ENCODE results near the gene MBNL1.

MBNL1 gene

DNA sequence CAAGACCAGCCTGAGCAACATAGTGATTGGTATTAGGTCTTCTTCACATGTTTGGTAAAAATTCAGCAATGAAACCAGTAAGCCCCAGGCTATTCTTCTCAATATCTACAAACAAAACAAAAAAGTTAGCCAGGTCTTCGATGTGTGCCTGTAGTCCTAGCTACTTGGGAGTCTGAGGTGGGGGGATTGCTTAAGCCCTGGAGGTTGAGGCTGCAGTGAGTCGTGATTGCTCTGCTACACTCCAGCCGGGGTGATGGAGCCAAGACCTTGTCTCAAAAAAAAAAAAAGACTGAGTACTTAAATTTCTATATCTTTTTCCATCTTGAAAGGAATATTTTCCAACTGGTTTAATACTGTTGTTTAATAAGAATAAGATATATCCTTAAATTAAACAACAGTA lies 106.8 kb downstream of the MBNL1 start:
- DNase-seq (ENCODE audit: insufficient read length, low spot score) = no peak
- TF ChIP-seq, protein P1, sequence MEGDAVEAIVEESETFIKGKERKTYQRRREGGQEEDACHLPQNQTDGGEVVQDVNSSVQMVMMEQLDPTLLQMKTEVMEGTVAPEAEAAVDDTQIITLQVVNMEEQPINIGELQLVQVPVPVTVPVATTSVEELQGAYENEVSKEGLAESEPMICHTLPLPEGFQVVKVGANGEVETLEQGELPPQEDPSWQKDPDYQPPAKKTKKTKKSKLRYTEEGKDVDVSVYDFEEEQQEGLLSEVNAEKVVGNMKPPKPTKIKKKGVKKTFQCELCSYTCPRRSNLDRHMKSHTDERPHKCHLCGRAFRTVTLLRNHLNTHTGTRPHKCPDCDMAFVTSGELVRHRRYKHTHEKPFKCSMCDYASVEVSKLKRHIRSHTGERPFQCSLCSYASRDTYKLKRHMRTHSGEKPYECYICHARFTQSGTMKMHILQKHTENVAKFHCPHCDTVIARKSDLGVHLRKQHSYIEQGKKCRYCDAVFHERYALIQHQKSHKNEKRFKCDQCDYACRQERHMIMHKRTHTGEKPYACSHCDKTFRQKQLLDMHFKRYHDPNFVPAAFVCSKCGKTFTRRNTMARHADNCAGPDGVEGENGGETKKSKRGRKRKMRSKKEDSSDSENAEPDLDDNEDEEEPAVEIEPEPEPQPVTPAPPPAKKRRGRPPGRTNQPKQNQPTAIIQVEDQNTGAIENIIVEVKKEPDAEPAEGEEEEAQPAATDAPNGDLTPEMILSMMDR (IDR thresholded peaks at IDR 0.05; ENCODE audit: insufficient read depth, missing control alignments) = no peak
- no peak for FAIRE-seq

DNA sequence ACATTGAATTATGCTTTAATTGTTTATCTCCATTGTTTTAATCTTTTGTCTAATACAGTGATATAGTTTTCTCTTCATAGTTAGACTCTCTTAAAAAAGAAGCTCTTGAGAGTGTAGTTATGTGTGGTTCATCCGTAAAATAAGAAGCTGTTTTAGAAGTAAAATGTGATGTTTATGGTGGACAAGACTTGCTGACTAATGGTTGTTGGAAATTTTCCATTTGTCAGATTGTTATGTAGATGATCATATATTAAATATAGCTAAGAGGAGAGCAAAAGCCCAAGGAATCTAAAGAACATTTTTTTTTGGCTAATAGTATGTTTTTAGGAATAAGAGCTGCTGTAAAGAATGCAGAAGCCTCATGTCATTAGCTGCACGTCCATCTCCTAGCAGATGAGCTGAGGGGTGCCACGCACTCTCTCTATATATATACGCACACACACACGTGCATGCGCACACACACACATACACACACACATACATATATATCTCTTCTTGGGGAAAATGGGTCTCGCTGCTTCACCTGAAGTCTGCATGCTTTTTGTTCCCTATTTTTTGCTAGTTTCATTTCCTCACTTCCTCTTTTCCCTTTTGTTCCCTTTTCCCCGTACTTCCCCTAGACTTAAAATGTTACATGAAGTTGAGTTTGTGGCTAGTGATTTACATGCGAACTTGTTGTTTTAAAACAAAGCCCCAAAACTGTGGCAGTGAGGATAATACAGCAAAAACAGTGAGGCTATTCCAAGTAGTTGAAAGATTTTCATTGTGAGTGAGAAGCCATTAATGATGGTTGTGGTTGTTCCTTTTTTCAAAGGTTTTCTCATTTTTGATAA lies 107.8 kb downstream of the MBNL1 start:
- DNase-seq (ENCODE audit: insufficient read length, low spot score) = no peak
- TF ChIP-seq, protein P1 (IDR thresholded peaks at IDR 0.05; ENCODE audit: insufficient read depth, missing control alignments) = no peak
- FAIRE-seq = no peak

DNA sequence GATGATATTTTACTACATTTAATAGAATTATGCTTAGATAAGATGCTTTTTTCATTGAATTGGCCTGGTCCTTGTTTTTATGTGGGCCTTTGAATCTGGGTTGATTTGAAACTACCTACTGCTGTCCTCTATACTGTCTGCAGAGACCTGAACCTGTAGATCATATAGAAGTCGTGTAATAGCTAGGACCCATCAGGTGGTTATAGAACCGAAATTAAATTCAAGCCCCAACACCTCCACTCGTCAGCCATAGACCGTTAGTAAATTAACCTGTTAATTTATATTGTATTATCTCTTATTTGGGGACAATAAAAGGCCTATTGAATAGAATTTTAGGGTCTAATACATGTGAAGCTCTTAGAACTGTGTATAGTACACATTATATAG lies 108.4 kb downstream of the MBNL1 start:
- FAIRE-seq (no peak), DNase-seq (ENCODE audit: insufficient read length, low spot score) (no peak)
- TF ChIP-seq, protein P1 (IDR thresholded peaks at IDR 0.05; ENCODE audit: insufficient read depth, missing control alignments) = no peak

DNA sequence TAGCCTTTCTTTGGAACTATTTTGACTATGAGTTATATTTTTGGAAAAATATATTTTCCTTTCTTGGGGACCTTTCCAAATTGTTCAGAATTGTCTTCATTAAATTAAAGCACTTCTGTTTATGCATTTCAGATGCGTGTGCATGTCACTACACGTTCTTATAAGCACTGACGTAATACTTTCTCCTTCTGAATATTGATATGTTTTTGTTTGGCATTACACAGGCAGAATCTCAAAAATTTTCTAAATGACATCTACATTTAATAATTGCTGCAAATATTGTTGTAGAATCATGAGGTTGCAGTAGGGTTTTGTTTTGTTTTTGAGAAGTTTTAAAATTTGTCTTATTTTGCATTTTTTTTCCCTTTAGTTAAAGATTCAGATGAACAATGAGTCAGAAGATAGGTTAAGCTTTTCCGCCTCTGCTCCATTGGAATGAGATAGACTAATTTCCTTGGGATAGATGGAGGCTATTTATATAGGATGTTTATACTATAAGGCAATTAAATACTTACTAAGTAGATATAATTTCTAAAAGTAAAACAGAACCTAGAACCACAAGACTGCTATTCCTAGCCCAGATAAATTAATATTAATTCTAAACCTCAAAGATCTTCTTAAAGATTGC lies 110.8 kb downstream of the MBNL1 start:
- DNase-seq (ENCODE audit: insufficient read length, low spot score) (no peak), FAIRE-seq (no peak)
- TF ChIP-seq, protein P1 (IDR thresholded peaks at IDR 0.05; ENCODE audit: insufficient read depth, missing control alignments) = no peak

DNA sequence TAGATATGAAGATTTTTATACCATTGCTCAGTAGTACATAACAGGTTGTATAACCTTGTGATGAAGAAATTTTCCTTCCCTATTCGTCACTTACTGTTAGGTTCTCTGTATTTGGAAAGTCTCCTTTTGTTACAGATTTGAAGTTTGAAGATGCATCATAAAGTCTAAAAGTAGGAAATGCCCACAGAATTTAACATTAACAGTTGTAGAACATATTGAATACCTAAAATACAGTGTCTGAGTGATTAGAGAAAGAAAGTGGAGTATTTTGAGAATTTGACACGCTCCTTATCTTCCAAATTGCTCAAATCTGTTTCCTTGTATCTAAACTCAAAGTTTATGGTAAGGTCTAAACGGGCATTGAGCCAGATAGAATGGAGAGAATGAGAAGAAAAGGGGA lies 111.3 kb downstream of the MBNL1 start:
- DNase-seq (ENCODE audit: insufficient read length, low spot score) (no peak), FAIRE-seq (no peak)

DNA sequence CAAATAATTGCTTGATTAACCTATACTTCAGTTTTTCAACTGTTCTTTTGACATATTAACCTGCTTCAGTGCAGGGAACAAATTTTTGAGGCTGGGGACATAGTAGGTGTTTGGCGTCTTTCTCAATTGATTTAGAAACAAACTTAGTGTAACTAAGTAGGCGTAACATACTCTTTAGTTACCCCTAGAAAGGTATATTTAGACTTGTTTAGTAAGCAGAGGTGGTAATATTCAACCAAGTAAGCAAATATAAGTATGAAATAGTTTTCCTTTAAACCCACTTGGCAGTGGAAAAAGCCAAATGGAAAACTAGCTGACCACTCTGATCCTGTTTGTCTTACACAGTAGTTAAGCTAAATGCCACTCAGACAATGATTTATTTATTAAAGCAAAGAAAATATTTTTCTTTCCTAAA lies 113.2 kb downstream of the MBNL1 start:
- DNase-seq (ENCODE audit: insufficient read length, low spot score) (no peak), FAIRE-seq (no peak)
- TF ChIP-seq, protein P1 (IDR thresholded peaks at IDR 0.05; ENCODE audit: insufficient read depth, missing control alignments) = no peak

More for the DNA sequence above, 111.3 kb downstream of the MBNL1 start:
- TF ChIP-seq, protein P1 (IDR thresholded peaks at IDR 0.05; ENCODE audit: insufficient read depth, missing control alignments) = no peak
